ENCODE measurements around the gene PDZRN4. TPM values are rescaled to one million over a fixed set of nuclear protein-coding genes. Genes with fewer than 3 reads are reported as not detected.
A peak's percentile ranks its signal among the peaks of the same experiment; 100 is the strongest.

Gene PDZRN4
- total and polyA plus RNA-seq, 2 experiments from 2014 or later: 0.90 TPM; not detected in 1

DNA sequence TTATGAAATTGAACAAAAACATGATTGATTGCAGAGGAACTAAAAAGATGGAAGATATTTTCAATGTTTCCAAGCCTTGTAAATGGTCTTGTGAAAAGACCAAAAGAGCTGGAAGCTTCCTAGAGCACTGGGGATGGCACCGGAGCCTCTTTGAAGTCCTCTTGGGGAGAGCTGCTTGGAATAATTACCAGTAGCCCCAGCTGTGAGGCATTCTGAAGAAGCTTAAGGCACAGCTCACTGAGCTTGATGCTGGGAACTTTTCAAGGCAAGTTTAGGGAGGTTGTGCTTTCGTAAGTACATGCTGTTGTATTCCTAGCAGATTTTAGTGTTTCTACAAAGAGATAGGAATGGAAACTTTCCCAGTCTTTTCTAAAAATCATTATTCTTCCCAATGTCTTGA is 13.9 kb downstream of the PDZRN4 start:
- no peak overlapping the region for H3K27ac ChIP-seq (ENCODE audit: low read depth)
- Mint-ChIP-seq H3K27me3 (ENCODE audit: insufficient read depth, low read depth, poor library complexity) (no peaks in the 10 kb centered on the region), H3K4me1 (peaks cover 5% of the 10 kb centered on the region; the same call in 2 of the 3 replicates), H3K36me3 (ENCODE audit: low read depth) (no peaks in the 10 kb centered on the region), H3K27ac (no peak overlapping the region), H3K9me3 (no peaks in the 10 kb centered on the region), H3K4me3 (no peak overlapping the region)
- no peaks in the 10 kb centered on the region for H3K9me2 ChIP-seq (ENCODE audit: insufficient read depth)
- peak overlapping the region; percentile 64 for H2AFZ ChIP-seq
- H3F3A ChIP-seq (replicated peaks; ENCODE audit: low read depth): no peaks in the 10 kb centered on the region
- no peaks in the 10 kb centered on the region for H3K4me1 ChIP-seq (ENCODE audit: insufficient read depth)
- H3K27me3 ChIP-seq (ENCODE audit: insufficient read depth): no peaks in the 10 kb centered on the region
- H3K4me2 ChIP-seq: no peak overlapping the region
- DNase-seq (ENCODE audit: low spot score) (no peak), ATAC-seq (peak; percentile 73)
- TF ChIP-seq STAT1 (IDR thresholded peaks at IDR 0.05; ENCODE audit: unreplicated experiment): no peak
- H3K79me2 ChIP-seq (replicated peaks; ENCODE audit: insufficient read depth): no peaks in the 10 kb centered on the region
- no peak overlapping the region for H3K4me3 ChIP-seq
- no peaks in the 10 kb centered on the region for H4K20me1 ChIP-seq (replicated peaks; ENCODE audit: insufficient read depth)
- H3K36me3 ChIP-seq (ENCODE audit: insufficient read depth): no peaks in the 10 kb centered on the region

DNA sequence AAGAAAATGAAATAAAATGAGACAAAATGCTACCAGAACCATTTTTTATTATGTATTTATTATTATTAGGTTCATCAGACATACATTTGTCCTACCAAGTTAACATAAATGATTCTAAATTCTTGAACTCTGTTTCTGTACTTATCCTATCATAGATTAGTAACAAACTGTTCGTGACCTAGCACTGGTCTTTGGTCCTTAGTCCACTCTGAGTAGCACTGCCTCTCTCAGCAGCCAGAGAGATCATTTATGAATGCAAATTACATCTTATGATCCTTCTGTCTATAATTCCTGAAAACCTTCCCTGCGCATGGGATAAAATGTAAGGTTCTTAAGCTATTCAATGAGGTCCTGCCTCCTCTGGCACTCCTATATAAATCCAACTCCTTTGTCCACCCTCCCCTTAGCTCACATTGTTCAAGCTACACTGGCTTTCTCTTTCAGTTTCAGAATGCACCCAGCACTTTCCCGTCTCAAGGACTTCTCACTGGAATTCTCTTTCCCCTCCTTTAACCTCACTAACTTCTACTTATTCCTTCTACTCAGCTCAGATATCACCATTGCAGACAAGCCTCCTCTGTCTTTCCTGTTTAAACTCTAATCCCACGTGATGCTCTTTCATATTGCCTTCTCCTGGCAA is 17.1 kb downstream of the PDZRN4 start:
- no peaks in the 10 kb centered on the region for H3K27me3 ChIP-seq (ENCODE audit: insufficient read depth)
- no peaks in the 10 kb centered on the region for H3K9me2 ChIP-seq (ENCODE audit: insufficient read depth)
- no peak overlapping the region for H3K4me2 ChIP-seq
- H3K36me3 ChIP-seq (ENCODE audit: insufficient read depth): no peaks in the 10 kb centered on the region
- H3F3A ChIP-seq (replicated peaks; ENCODE audit: low read depth): no peaks in the 10 kb centered on the region
- H3K27me3 Mint-ChIP-seq (ENCODE audit: insufficient read depth, low read depth, poor library complexity): no peaks in the 10 kb centered on the region
- no peak for DNase-seq (ENCODE audit: low spot score)
- no peak overlapping the region for H3K4me3 Mint-ChIP-seq
- no peak for ATAC-seq
- H3K4me3 ChIP-seq: no peak overlapping the region
- H3K79me2 ChIP-seq (replicated peaks; ENCODE audit: insufficient read depth): no peaks in the 10 kb centered on the region
- no peaks in the 10 kb centered on the region for H4K20me1 ChIP-seq (replicated peaks; ENCODE audit: insufficient read depth)
- no peak overlapping the region for H3K27ac Mint-ChIP-seq
- H3K9me3 Mint-ChIP-seq: no peaks in the 10 kb centered on the region
- no peak overlapping the region for H2AFZ ChIP-seq
- H3K4me1 Mint-ChIP-seq: peaks cover 5% of the 10 kb centered on the region; the same call in 2 of the 3 replicates
- no peak overlapping the region for H3K27ac ChIP-seq (ENCODE audit: low read depth)
- no peaks in the 10 kb centered on the region for H3K4me1 ChIP-seq (ENCODE audit: insufficient read depth)
- H3K36me3 Mint-ChIP-seq (ENCODE audit: low read depth): no peaks in the 10 kb centered on the region
- no peak for TF ChIP-seq ZNF114 (CRISPR knock-in tag; IDR thresholded peaks at IDR 0.05)
- TF ChIP-seq EZH2 (IDR thresholded peaks at IDR 0.05; ENCODE audit: low read depth, unreplicated experiment): no peak
- no peak for TF ChIP-seq ETS1 (IDR thresholded peaks at IDR 0.05)
- TF ChIP-seq POLR2AphosphoS5 (IDR thresholded peaks at IDR 0.05; ENCODE audit: low read depth): no peak
- TF ChIP-seq CREB1 (CRISPR knock-in tag; IDR thresholded peaks at IDR 0.05; ENCODE audit: low read depth): no peak
- no peak for TF ChIP-seq ZNF331 (CRISPR knock-in tag; IDR thresholded peaks at IDR 0.05; ENCODE audit: low read depth)
- TF ChIP-seq REST (IDR thresholded peaks at IDR 0.05; ENCODE audit: unreplicated experiment): no peak
- TF ChIP-seq, protein P1, sequence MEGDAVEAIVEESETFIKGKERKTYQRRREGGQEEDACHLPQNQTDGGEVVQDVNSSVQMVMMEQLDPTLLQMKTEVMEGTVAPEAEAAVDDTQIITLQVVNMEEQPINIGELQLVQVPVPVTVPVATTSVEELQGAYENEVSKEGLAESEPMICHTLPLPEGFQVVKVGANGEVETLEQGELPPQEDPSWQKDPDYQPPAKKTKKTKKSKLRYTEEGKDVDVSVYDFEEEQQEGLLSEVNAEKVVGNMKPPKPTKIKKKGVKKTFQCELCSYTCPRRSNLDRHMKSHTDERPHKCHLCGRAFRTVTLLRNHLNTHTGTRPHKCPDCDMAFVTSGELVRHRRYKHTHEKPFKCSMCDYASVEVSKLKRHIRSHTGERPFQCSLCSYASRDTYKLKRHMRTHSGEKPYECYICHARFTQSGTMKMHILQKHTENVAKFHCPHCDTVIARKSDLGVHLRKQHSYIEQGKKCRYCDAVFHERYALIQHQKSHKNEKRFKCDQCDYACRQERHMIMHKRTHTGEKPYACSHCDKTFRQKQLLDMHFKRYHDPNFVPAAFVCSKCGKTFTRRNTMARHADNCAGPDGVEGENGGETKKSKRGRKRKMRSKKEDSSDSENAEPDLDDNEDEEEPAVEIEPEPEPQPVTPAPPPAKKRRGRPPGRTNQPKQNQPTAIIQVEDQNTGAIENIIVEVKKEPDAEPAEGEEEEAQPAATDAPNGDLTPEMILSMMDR (conservative IDR thresholded peaks at IDR 0.05; ENCODE audit: low read depth in 2 of 2): no peak
- TF ChIP-seq EZH2phosphoT487 (IDR thresholded peaks at IDR 0.05; ENCODE audit: unreplicated experiment): no peak
- no peak for TF ChIP-seq NANOG (IDR thresholded peaks at IDR 0.05; ENCODE audit: borderline replicate concordance)
